Neural progenitor cell (in vitro differentiated cells): ENCODE results near the gene PDIA5. TPM values are rescaled to one million over a fixed set of nuclear protein-coding genes. Genes with fewer than 3 reads are reported as not detected.
A peak's percentile ranks its signal among the peaks of the same experiment; 100 is the strongest.

ENCODE experiments used
- DNase-seq: peaks from one replicate; pipeline ENCODE4 v3.0.0-alpha.2; 2016; ENCODE audit warnings: low spot score
- H2AFZ ChIP-seq: fragments of 200-600 bp; sonication (generic); replicated peaks from 2 replicates; pipeline ENCODE4 v1.6.1; 2016; ENCODE audit warnings: antibody characterized with exemption
- H3F3A ChIP-seq: fragments of 200-600 bp; sonication (generic); 2 replicates; pipeline ENCODE4 v1.6.1; 2016; ENCODE audit warnings: antibody characterized with exemption, low read depth
- H3K27ac ChIP-seq: fragments of 200-600 bp; sonication (generic); 2 replicates; pipeline ENCODE4 v1.5.1; 2016; ENCODE audit warnings: mild to moderate bottlenecking
- H3K27me3 ChIP-seq: fragments of 200-600 bp; sonication (generic); 2 replicates; pipeline ENCODE4 v1.6.1; 2016; ENCODE audit warnings: mild to moderate bottlenecking, moderate library complexity
- H3K36me3 ChIP-seq: fragments of 200-600 bp; sonication (generic); 2 replicates; pipeline ENCODE4 v1.5.1; 2016
- H3K4me1 ChIP-seq: fragments of 200-600 bp; sonication (generic); 2 replicates; pipeline ENCODE4 v1.6.1; 2016; ENCODE audit warnings: mixed run types
- H3K4me2 ChIP-seq: fragments of 200-600 bp; sonication (generic); 2 replicates; pipeline ENCODE4 v1.6.1; 2016
- H3K4me3 ChIP-seq: fragments of 200-600 bp; sonication (generic); 2 replicates; pipeline ENCODE4 v1.5.1; 2016
- H3K79me2 ChIP-seq: fragments of 200-600 bp; sonication (generic); 2 replicates; pipeline ENCODE4 v1.6.1; 2016; ENCODE audit warnings: low read depth
- H3K9ac ChIP-seq: fragments of 200-600 bp; sonication (generic); 2 replicates; pipeline ENCODE4 v1.6.1; 2016
- H3K9me3 ChIP-seq: fragments of 200-600 bp; sonication (generic); 2 replicates; pipeline ENCODE4 v1.5.1; 2016; ENCODE audit warnings: low read depth
- H4K20me1 ChIP-seq: fragments of 200-600 bp; sonication (generic); 2 replicates; pipeline ENCODE4 v1.6.1; 2016; ENCODE audit warnings: low read depth
- H3K27ac Mint-ChIP-seq: 3 replicates; pipeline ENCODE4 v1.8.0; 2021; ENCODE audit warnings: mixed read lengths
- H3K27me3 Mint-ChIP-seq: 2 replicates; pipeline ENCODE4 v1.8.0; 2022; ENCODE audit warnings: low read depth, mild to moderate bottlenecking, inconsistent platforms, moderate library complexity, mixed read lengths; ENCODE audit not compliant: insufficient read depth
- H3K36me3 Mint-ChIP-seq: 3 replicates; pipeline ENCODE4 v1.8.0; 2021; ENCODE audit warnings: mixed read lengths
- H3K4me1 Mint-ChIP-seq: 3 replicates; pipeline ENCODE4 v1.8.0; 2021; ENCODE audit warnings: mixed read lengths
- H3K4me3 Mint-ChIP-seq: 3 replicates; pipeline ENCODE4 v1.8.0; 2021; ENCODE audit warnings: mild to moderate bottlenecking, moderate library complexity, mixed read lengths
- H3K9me3 Mint-ChIP-seq: 3 replicates; pipeline ENCODE4 v1.8.0; 2020; ENCODE audit warnings: mixed read lengths
- CTCF ChIP-seq: fragments of 200-600 bp; sonication (generic); IDR thresholded peaks from 2 replicates; pipeline ENCODE4 v1.5.1; 2017; ENCODE audit warnings: antibody characterized with exemption, mild to moderate bottlenecking
- EZH2 ChIP-seq: fragments of 200-600 bp; sonication (generic); IDR thresholded peaks from 2 replicates; pipeline ENCODE4 v1.6.1; 2017; ENCODE audit warnings: antibody characterized with exemption, mild to moderate bottlenecking, moderate library complexity
- EZH2phosphoT487 ChIP-seq: fragments of 200-600 bp; sonication (generic); IDR thresholded peaks from 2 replicates; pipeline ENCODE4 v1.6.1; 2017; ENCODE audit warnings: antibody characterized with exemption
- total RNA-seq: library from RNA; depleted of rRNA; stranded (reverse); fragments of >200 nt; gene quantifications from 2 replicates; pipeline ENCODE4 v1.2.3, GENCODE V29; 2015; ENCODE audit warnings: low replicate concordance

Gene PDIA5
- total RNA-seq, 1 donor from 2014 or later = 15.8 TPM

- H3K4me1 Mint-ChIP-seq = peaks cover 74% of the 10 kb centered on the region
Measured at GRCh38 chr3:123152687-123153086, 85.9 kb downstream of the PDIA5 start.

GRCh38 chr3:123153125-123154019, 86.5 kb downstream of the PDIA5 start:
- peaks cover 35% of the 10 kb centered on the region for H3K4me1 ChIP-seq
- H3K27ac Mint-ChIP-seq = peak overlapping the region; percentile 90
- DNase-seq = no peak
- H3K4me2 ChIP-seq = peak overlapping the region; percentile 44
- no peaks in the 10 kb centered on the region for H3K9me3 Mint-ChIP-seq
- H2AFZ ChIP-seq = no peak overlapping the region
- H3K27me3 ChIP-seq = no peaks in the 10 kb centered on the region
- peak overlapping the region; percentile 56 for H3K4me3 Mint-ChIP-seq
- H3K4me3 ChIP-seq = no peak overlapping the region
- peaks cover 13% of the 10 kb centered on the region for H4K20me1 ChIP-seq
- no peak for TF ChIP-seq EZH2phosphoT487
- no peak for TF ChIP-seq EZH2
- no peak for TF ChIP-seq CTCF
- H3K36me3 ChIP-seq = no peaks in the 10 kb centered on the region
- H3F3A ChIP-seq = peaks cover 9% of the 10 kb centered on the region
- H3K36me3 Mint-ChIP-seq = peaks cover 29% of the 10 kb centered on the region
- H3K79me2 ChIP-seq = no peaks in the 10 kb centered on the region
- no peaks in the 10 kb centered on the region for H3K9me3 ChIP-seq
- no peak overlapping the region for H3K9ac ChIP-seq
- peaks cover 74% of the 10 kb centered on the region for H3K4me1 Mint-ChIP-seq
- peaks cover 8% of the 10 kb centered on the region for H3K27me3 Mint-ChIP-seq
- no peak overlapping the region for H3K27ac ChIP-seq

More at GRCh38 chr3:123152687-123153086, 85.9 kb downstream of the PDIA5 start:
- Histone ChIP-seq H3F3A (peaks cover 9% of the 10 kb centered on the region), H4K20me1 (peaks cover 13% of the 10 kb centered on the region), H3K36me3 (no peaks in the 10 kb centered on the region), H3K27me3 (no peaks in the 10 kb centered on the region), H3K4me1 (peaks cover 35% of the 10 kb centered on the region), H3K4me2 (peak overlapping the region; percentile 44), H2AFZ (no peak overlapping the region), H3K27ac (no peak overlapping the region), H3K4me3 (no peak overlapping the region), H3K9ac (no peak overlapping the region), H3K79me2 (no peaks in the 10 kb centered on the region), H3K9me3 (no peaks in the 10 kb centered on the region)
- no peak for TF ChIP-seq EZH2phosphoT487
- TF ChIP-seq EZH2 = no peak
- TF ChIP-seq CTCF = no peak
- peak; percentile 74 for DNase-seq
- Mint-ChIP-seq H3K36me3 (peaks cover 25% of the 10 kb centered on the region), H3K27ac (peak overlapping the region; percentile 90), H3K27me3 (peaks cover 6% of the 10 kb centered on the region), H3K9me3 (no peaks in the 10 kb centered on the region), H3K4me3 (no peak overlapping the region)

DNA sequence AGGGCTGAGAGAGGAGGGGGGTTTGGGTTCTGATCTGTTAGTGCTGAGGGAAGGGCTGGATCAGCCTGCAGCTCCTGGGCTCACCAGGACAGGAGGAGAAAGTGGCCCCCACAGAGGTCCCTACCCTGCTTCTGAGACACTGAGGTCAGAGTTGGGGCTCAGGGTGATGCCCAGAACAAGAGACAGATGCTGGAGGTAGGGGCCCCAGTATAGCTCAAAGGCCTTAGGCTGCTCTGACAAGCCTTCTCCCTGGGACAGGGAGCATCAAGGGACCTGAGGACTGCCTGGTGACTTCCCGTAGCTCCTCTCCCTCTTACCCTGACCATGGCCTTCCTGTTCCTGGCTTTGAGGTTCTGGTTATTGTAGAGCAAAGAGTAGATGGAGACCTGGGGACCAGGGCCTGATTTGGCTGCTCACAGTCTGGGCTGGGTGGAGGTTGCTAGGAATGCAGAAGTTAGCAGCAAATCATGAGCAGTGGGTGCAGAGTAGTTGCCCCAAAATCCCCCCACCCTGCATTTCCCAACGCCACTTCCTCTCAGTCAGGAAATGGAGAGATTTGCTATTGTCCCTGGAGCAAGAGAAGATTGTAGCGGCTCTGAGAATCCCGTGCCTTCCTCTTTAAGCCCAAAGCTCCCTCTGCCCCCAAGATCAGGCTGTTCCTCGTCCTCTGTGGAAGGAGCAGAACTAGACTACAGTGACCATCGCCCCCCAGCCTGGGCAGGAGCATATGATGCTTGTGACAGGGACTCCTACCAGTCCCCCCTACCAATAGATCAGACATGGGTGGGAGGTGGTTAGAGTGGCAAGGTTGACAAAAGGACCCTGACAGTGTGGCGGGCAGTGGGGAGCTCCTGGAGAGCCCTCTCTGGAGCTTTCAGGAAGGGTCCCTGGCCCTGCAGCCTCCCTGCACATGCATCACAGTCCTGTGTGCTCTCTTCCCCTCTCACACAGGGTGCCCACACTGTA, 87.5 kb downstream of the PDIA5 start:
- no peaks in the 10 kb centered on the region for H3K27me3 ChIP-seq
- Mint-ChIP-seq H3K9me3 (no peaks in the 10 kb centered on the region), H3K4me1 (peaks cover 66% of the 10 kb centered on the region), H3K27me3 (peaks cover 6% of the 10 kb centered on the region), H3K27ac (peak overlapping the region; percentile 93), H3K36me3 (peaks cover 22% of the 10 kb centered on the region), H3K4me3 (no peak overlapping the region)
- H2AFZ ChIP-seq = no peak overlapping the region
- H3K4me1 ChIP-seq = peaks cover 35% of the 10 kb centered on the region
- no peak overlapping the region for H3K4me2 ChIP-seq
- H3K36me3 ChIP-seq = no peaks in the 10 kb centered on the region
- DNase-seq = no peak
- no peak overlapping the region for H3K27ac ChIP-seq
- peaks cover 9% of the 10 kb centered on the region for H3F3A ChIP-seq
- no peak overlapping the region for H3K9ac ChIP-seq
- no peaks in the 10 kb centered on the region for H3K79me2 ChIP-seq
- H3K4me3 ChIP-seq = no peak overlapping the region
- H4K20me1 ChIP-seq = peaks cover 13% of the 10 kb centered on the region
- TF ChIP-seq EZH2 (no peak), CTCF (no peak), EZH2phosphoT487 (no peak)
- no peaks in the 10 kb centered on the region for H3K9me3 ChIP-seq
